Neuron (in vitro differentiated cells): ENCODE data around the gene SCYL1.

Source experiments
- H2AFZ ChIP-seq: one replicate; pipeline ENCODE4 v1.6.1; 2013; ENCODE audit warnings: low read depth, mild to moderate bottlenecking, inconsistent platforms, low read length, moderate library complexity
- H3K27me3 ChIP-seq: one replicate; pipeline ENCODE4 v1.6.1; 2013; ENCODE audit warnings: low read length; ENCODE audit not compliant: insufficient read depth
- H3K36me3 ChIP-seq: one replicate; pipeline ENCODE4 v1.6.1; 2013; ENCODE audit warnings: low read length; ENCODE audit not compliant: insufficient read depth
- H3K4me1 ChIP-seq: one replicate; pipeline ENCODE4 v1.6.1; 2013; ENCODE audit warnings: low read length; ENCODE audit not compliant: insufficient read depth
- H3K4me3 ChIP-seq: 2 replicates; pipeline ENCODE4 v1.5.1; 2013; ENCODE audit warnings: mild to moderate bottlenecking, low read length, moderate library complexity
- H3K9me3 ChIP-seq: one replicate; pipeline ENCODE4 v1.6.1; 2013; ENCODE audit warnings: low read length

The SCYL1 gene

DNA sequence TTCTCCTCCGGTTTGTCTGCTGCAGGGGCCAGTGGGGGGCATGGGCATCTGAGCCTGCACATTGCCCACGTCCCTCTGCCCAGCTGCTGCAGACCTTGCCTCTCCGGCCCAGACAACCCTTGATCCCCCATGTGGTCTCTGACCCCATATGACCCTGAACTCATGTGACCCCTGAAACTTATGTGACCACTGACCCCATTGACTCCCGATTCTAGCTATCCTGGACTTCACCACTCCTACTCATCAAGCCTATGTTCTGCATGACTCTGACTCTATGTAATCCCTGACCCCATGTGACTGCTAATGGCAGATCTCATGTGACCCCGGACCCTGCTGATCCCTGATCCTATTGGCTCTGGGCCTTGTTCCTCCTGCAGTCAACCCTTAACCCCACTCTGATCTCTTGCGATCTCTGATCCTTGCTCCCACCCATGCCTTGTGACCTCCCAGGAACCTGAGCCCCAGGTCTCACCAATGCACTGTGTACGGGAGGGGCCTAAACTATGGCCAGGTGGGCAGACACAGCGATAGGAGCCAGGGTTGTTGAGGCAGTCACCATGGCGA is 27.6 kb downstream of the SCYL1 start:
- Histone ChIP-seq H3K4me1 (peaks cover 17% of the 10 kb centered on the region), H2AFZ (no peak overlapping the region), H3K27me3 (no peaks in the 10 kb centered on the region), H3K4me3 (no peak overlapping the region), H3K36me3 (no peaks in the 10 kb centered on the region), H3K9me3 (no peaks in the 10 kb centered on the region)

GRCh38 chr11:65553301-65554001 is 28.6 kb downstream of the SCYL1 start:
- Histone ChIP-seq H3K4me1 (peaks cover 18% of the 10 kb centered on the region), H3K4me3 (no peak overlapping the region), H3K27me3 (no peaks in the 10 kb centered on the region), H3K9me3 (no peaks in the 10 kb centered on the region), H2AFZ (no peak overlapping the region), H3K36me3 (no peaks in the 10 kb centered on the region)

DNA sequence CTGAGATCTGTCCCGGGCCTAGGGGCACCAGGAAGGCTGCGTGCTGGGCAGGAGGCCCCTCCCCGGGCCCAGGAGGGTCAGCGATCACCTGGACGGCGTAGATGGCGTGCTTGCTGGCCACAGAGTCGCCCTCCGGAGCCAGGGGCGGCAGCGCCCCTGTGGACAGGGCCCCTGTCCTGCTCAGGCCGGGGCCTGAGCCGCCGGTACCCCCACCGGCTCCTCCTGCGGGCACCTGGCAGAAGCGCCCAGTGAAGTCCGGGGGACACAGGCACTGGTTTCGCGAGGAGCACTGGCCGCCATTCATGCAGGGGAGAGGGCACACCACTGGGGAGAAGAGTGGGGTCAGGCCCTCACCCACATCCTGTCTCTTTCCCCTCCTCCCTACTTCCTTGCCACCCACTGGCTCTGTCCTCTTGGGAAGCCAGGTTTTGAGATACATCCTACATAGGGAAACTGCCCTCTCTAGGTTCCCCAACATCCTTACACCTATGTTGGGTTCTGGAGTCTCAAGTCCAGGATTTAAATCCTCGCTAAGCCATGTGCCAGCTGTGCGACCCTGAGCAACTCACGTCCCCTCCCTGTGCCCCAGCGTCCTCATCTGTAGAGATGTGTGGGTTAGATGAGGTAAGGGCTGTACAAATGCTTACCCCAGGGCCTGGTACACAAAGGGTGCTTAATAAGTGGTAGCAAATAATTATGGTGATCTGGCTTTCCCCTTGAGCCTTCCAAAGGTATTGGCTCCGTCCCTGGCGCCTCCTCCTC is 29.4 kb downstream of the SCYL1 start:
- Histone ChIP-seq H3K27me3 (no peaks in the 10 kb centered on the region), H2AFZ (no peak overlapping the region), H3K36me3 (no peaks in the 10 kb centered on the region), H3K4me3 (no peak overlapping the region), H3K4me1 (peaks cover 24% of the 10 kb centered on the region), H3K9me3 (no peaks in the 10 kb centered on the region)

- Histone ChIP-seq H3K9me3 (no peaks in the 10 kb centered on the region), H2AFZ (no peak overlapping the region), H3K4me1 (peaks cover 29% of the 10 kb centered on the region), H3K27me3 (no peaks in the 10 kb centered on the region), H3K36me3 (no peaks in the 10 kb centered on the region), H3K4me3 (no peak overlapping the region)
Measured at GRCh38 chr11:65554842-65555430, 30.1 kb downstream of the SCYL1 start.

- Histone ChIP-seq H3K4me1 (peaks cover 35% of the 10 kb centered on the region), H3K27me3 (no peaks in the 10 kb centered on the region), H3K36me3 (no peaks in the 10 kb centered on the region)
Measured at GRCh38 chr11:65555693-65556231, 30.9 kb downstream of the SCYL1 start.

DNA sequence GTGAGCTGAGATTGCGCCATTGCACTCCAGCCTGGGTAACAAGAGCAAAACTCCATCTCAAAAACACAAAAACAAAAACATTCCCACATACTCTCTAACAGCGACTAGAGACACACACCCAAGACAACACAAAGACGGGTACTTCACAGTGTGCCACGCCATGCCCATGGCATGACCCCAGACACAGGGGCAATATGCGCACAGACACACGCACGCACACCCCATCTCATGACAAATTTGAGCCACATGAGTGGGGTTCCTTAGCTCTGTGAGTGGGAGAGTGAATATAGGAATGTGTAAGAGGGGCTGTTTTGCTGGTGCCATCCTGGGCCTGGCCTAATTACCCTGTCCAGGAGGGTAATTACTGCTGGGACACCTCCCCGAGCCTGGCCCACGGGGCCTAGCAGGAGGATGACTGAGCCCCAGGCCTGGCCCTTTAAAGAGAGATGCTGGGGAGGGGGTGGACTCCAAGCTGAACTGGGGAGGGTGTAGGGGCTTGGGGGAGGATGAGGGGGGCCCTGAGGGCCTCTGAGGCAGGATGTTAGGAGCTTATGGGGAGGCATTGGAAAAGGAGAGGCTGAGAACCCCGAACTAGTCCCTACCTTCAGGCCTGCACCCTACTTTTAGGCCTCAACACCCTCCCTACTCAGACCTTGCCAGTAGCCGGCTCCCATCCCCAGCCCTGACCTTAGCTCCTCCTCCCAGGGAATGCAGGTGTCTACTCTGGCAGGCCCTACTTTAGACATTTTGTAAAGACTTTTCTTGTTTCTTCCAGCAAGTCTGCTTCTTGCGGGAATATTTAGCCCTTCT is 31.8 kb downstream of the SCYL1 start:
- no peaks in the 10 kb centered on the region for H3K27me3 ChIP-seq
- no peaks in the 10 kb centered on the region for H3K9me3 ChIP-seq
- H3K4me1 ChIP-seq = peaks cover 44% of the 10 kb centered on the region
- H2AFZ ChIP-seq = peak overlapping the region; percentile 8
- peak overlapping the region; percentile 52 for H3K4me3 ChIP-seq
- H3K36me3 ChIP-seq = no peaks in the 10 kb centered on the region

More at GRCh38 chr11:65555693-65556231, 30.9 kb downstream of the SCYL1 start:
- H3K9me3 ChIP-seq = no peaks in the 10 kb centered on the region
- H2AFZ ChIP-seq = no peak overlapping the region
- H3K4me3 ChIP-seq = no peak overlapping the region

DNA sequence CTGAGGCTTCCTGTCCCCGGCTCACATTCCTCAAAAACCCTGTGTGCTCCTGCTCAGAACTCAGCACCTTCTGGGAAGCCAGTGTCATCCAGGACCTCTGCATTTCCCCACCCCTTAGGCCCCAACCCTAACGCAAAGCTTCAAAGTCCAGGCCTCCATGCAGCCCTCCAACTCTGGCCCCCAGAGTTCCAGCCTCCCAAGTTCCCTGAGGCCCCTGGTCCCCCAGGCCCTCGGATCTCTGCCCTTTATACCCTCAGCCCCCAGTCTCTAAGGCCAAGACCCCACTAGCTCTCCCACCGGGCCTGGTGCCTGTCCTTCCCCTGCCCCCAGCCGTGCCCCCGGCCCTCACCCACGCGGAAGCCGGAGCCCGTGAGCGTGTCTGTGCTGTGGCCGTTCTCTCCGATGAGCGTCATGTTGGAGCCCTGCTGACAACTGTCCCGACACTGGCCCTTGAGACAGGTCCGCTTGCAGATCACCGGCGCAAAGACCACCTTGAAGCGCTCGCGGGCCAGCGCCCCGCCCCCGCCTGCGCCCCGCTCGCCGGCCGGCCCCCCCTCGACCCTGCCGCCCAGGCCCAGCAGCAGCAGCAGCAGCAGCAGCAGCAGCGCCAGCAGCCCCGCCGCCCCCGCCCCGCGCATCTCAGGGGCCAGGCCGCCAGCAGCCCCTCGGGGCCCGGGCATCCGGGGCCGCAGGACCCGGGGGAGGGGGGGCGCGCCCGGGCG is 32.6 kb downstream of the SCYL1 start:
- Histone ChIP-seq H3K4me3 (peak overlapping the region; percentile 52), H3K9me3 (no peaks in the 10 kb centered on the region), H3K27me3 (no peaks in the 10 kb centered on the region), H3K36me3 (no peaks in the 10 kb centered on the region), H3K4me1 (peaks cover 45% of the 10 kb centered on the region), H2AFZ (peak overlapping the region; percentile 13)

GRCh38 chr11:65558002-65558929 is 33.4 kb downstream of the SCYL1 start, which contains the start of gene LTBP3:
LTBP3 (minus strand) TSS chr11:65558359; CDS start chr11:65557959, 400 bp downstream.
- no peaks in the 10 kb centered on the region for H3K36me3 ChIP-seq
- peaks cover 45% of the 10 kb centered on the region for H3K4me1 ChIP-seq
- H3K9me3 ChIP-seq = no peaks in the 10 kb centered on the region
- H3K4me3 ChIP-seq = peak within 1 kb of the TSS; percentile 52
- H2AFZ ChIP-seq = peak within 1 kb of the TSS; percentile 13
- H3K27me3 ChIP-seq = no peaks in the 10 kb centered on the region

- no peaks in the 10 kb centered on the region for H3K9me3 ChIP-seq
- H3K36me3 ChIP-seq = no peaks in the 10 kb centered on the region
- peaks cover 45% of the 10 kb centered on the region for H3K4me1 ChIP-seq
- H3K4me3 ChIP-seq = peak overlapping the region; percentile 52
- H3K27me3 ChIP-seq = no peaks in the 10 kb centered on the region
- peak overlapping the region; percentile 13 for H2AFZ ChIP-seq
Measured at GRCh38 chr11:65558930-65559509, 34.1 kb downstream of the SCYL1 start.

DNA sequence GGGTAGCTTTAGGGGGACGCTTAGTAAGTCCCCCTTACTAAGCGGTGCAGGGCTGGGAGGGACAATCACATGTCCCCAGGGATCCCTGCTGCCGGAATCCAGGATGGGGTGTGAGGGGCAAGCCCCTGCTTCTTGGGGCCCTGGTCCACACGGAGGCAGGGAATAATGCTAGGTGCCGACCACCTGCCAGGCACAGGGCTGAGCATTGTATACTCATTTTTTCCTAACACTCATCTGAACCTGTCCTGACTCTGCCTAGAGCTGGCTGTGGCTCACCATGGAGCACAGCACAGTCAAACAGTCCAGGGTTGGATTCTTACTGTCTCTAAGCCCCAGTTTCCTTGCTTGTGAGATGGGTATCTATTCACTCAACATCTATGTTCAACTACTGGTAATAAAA is 34.7 kb downstream of the SCYL1 start:
- Histone ChIP-seq H3K27me3 (no peaks in the 10 kb centered on the region), H3K36me3 (no peaks in the 10 kb centered on the region), H3K9me3 (no peaks in the 10 kb centered on the region), H3K4me1 (peaks cover 45% of the 10 kb centered on the region), H3K4me3 (no peak overlapping the region), H2AFZ (no peak overlapping the region)

- Histone ChIP-seq H3K9me3 (no peaks in the 10 kb centered on the region), H3K27me3 (no peaks in the 10 kb centered on the region), H3K36me3 (no peaks in the 10 kb centered on the region), H3K4me3 (no peak overlapping the region), H3K4me1 (peaks cover 45% of the 10 kb centered on the region), H2AFZ (no peak overlapping the region)
Measured at GRCh38 chr11:65559951-65560537, 35.2 kb downstream of the SCYL1 start.
